Mesenchymal stem cell (in vitro differentiated cells and primary cell): ENCODE data around the gene NRXN3.

ENCODE experiments used
- DNase-seq: peaks from one replicate; pipeline ENCODE4 v3.0.0-alpha.2; 2013
- H2AFZ ChIP-seq: one replicate; pipeline ENCODE4 v1.6.1; 2013; ENCODE audit warnings: low read depth, mild to moderate bottlenecking, control low read depth, inconsistent platforms, low read length, moderate library complexity
- H2AK5ac ChIP-seq: 2 replicates; pipeline ENCODE4 v1.6.1; 2013; ENCODE audit warnings: low read length, moderate library complexity, mild to moderate bottlenecking, inconsistent platforms; ENCODE audit not compliant: severe bottlenecking
- H2BK120ac ChIP-seq: one replicate; pipeline ENCODE4 v1.6.1; 2013; ENCODE audit warnings: low read depth, mild to moderate bottlenecking, inconsistent platforms, low read length, moderate library complexity
- H2BK12ac ChIP-seq, 2 experiments: one replicate each; pipeline ENCODE4 v1.6.1; 2013; ENCODE audit warnings: inconsistent platforms in 2 of 2, low read length in 2 of 2, mild to moderate bottlenecking in 2 of 2, moderate library complexity in 2 of 2, control low read depth in 1 of 2
- H2BK15ac ChIP-seq: one replicate; pipeline ENCODE4 v1.6.1; 2013; ENCODE audit warnings: mild to moderate bottlenecking, low read depth, inconsistent platforms; ENCODE audit not compliant: poor library complexity, severe bottlenecking
- H2BK5ac ChIP-seq: 2 replicates; pipeline ENCODE4 v1.6.1; 2013; ENCODE audit warnings: low read depth, mild to moderate bottlenecking, low read length, control low read depth, inconsistent platforms; ENCODE audit not compliant: poor library complexity, severe bottlenecking
- H3K14ac ChIP-seq, 2 experiments: one replicate each; pipeline ENCODE4 v1.6.1; 2013; ENCODE audit warnings: inconsistent platforms in 2 of 2, low read length in 2 of 2, control low read depth in 1 of 2, mild to moderate bottlenecking in 1 of 2, moderate library complexity in 1 of 2
- H3K18ac ChIP-seq, 2 experiments: one replicate each; pipeline ENCODE4 v1.6.1; 2013; ENCODE audit warnings: inconsistent platforms in 2 of 2, low read length in 2 of 2, control low read depth in 1 of 2, low read depth in 1 of 2, mild to moderate bottlenecking in 1 of 2
- H3K23ac ChIP-seq, 2 experiments: one replicate each; pipeline ENCODE4 v1.6.1; 2013; ENCODE audit warnings: inconsistent platforms in 2 of 2, low read length in 2 of 2, mild to moderate bottlenecking in 2 of 2, moderate library complexity in 2 of 2, control low read depth in 1 of 2
- H3K27ac ChIP-seq: 2 replicates; pipeline ENCODE4 v1.5.1; 2013; ENCODE audit warnings: mild to moderate bottlenecking, moderate library complexity, low read length, control low read depth, inconsistent platforms; ENCODE audit not compliant: poor library complexity, severe bottlenecking
- H3K27me3 ChIP-seq, 2 experiments: 2 replicates each; pipeline versions ENCODE4 v1.6.1 to v1.7.0; 2013; ENCODE audit warnings: low read length in 2 of 2, mild to moderate bottlenecking in 2 of 2, moderate library complexity in 2 of 2, control low read depth in 1 of 2, inconsistent platforms in 1 of 2; ENCODE audit not compliant: control insufficient read depth in 1 of 2, insufficient read depth in 1 of 2
- H3K36me3 ChIP-seq, 2 experiments: 2 replicates each; pipeline versions ENCODE4 v1.6.1 to v1.7.0; 2013; ENCODE audit warnings: low read length in 2 of 2, control low read depth in 1 of 2, inconsistent platforms in 1 of 2, low read depth in 1 of 2, mild to moderate bottlenecking in 1 of 2; ENCODE audit not compliant: insufficient read depth in 2 of 2, control insufficient read depth in 1 of 2
- H3K4ac ChIP-seq, 2 experiments: one replicate each; pipeline ENCODE4 v1.6.1; 2013; ENCODE audit warnings: inconsistent platforms in 2 of 2, low read length in 2 of 2, mild to moderate bottlenecking in 2 of 2, moderate library complexity in 2 of 2, control low read depth in 1 of 2, low read depth in 1 of 2
- H3K4me1 ChIP-seq: 2 replicates; pipeline ENCODE4 v1.6.1; 2013; ENCODE audit warnings: low read depth, low read length, control low read depth; ENCODE audit not compliant: control insufficient read depth, insufficient read depth
- H3K4me2 ChIP-seq: 2 replicates; pipeline ENCODE4 v1.6.1; 2013; ENCODE audit warnings: low read length, mild to moderate bottlenecking, inconsistent platforms; ENCODE audit not compliant: poor library complexity, severe bottlenecking
- H3K4me3 ChIP-seq, 2 experiments: 2 replicates each; pipeline versions ENCODE4 v1.5.1 to v1.7.0; 2013; ENCODE audit warnings: low read length in 2 of 2, mild to moderate bottlenecking in 2 of 2, control low read depth in 1 of 2, low read depth in 1 of 2; ENCODE audit not compliant: insufficient read depth in 1 of 2
- H3K79me1 ChIP-seq: replicated peaks from 2 replicates; pipeline ENCODE4 v1.6.1; 2013; ENCODE audit warnings: mild to moderate bottlenecking, control low read depth, low read length, inconsistent platforms; ENCODE audit not compliant: poor library complexity, severe bottlenecking
- H3K9ac ChIP-seq: 2 replicates; pipeline ENCODE4 v1.7.0; 2013; ENCODE audit warnings: mild to moderate bottlenecking, low read length, moderate library complexity
- H3K9me3 ChIP-seq: 2 replicates; pipeline ENCODE4 v1.7.0; 2013; ENCODE audit warnings: mild to moderate bottlenecking, low read length; ENCODE audit not compliant: control insufficient read depth
- H4K8ac ChIP-seq: one replicate; pipeline ENCODE4 v1.6.1; 2013; ENCODE audit warnings: inconsistent platforms, mild to moderate bottlenecking, low read length, moderate library complexity
- H4K91ac ChIP-seq: one replicate; pipeline ENCODE4 v1.6.1; 2013; ENCODE audit warnings: mild to moderate bottlenecking, low read length, inconsistent platforms
- WGBS: methylation state at CpG from one replicate; pipeline ENCODE4 v1.1.7; 2013; ENCODE audit warnings: mixed read lengths; 5-methylcytosine and 5-hydroxymethylcytosine counted together

Gene NRXN3

DNA sequence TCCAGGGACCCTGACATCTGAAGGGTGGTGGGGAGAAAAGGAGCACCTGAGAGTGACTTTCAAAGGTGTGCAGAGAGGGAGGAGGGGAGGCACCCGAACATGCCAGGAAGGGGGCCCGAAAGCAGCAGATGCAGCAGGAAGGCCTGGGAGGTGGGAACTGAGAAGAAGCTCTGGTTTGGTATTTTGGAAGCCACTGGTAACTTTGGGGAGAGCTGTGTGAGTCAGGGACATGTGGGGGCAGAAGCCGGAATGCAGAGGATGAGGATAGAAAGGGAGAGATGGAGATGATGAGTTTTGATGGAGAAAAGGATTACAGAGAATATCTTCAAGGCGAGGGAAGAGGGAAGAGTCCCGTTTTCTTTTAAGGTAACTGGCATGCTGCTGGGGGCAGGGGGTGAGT is 50.1 kb downstream of the NRXN3 start:
- Histone ChIP-seq H4K91ac (no peak overlapping the region), H2BK120ac (no peak overlapping the region), H2AK5ac (no peak overlapping the region), H3K9me3 (peaks cover 5% of the 10 kb centered on the region), H3K4me1 (no peaks in the 10 kb centered on the region), H3K4ac (no peak overlapping the region), H3K18ac (no peak overlapping the region), H3K14ac (no peak overlapping the region), H3K36me3 (no peaks in the 10 kb centered on the region), H3K23ac (no peak overlapping the region), H2BK12ac (no peak overlapping the region), H3K4me2 (no peak overlapping the region), H4K8ac (no peak overlapping the region), H3K79me1 (no peaks in the 10 kb centered on the region), H3K27ac (no peak overlapping the region), H2BK5ac (no peak overlapping the region), H2AFZ (no peak overlapping the region), H2BK15ac (no peak overlapping the region), H3K27me3 (no peaks in the 10 kb centered on the region), H3K9ac (no peak overlapping the region), H3K4me3 (no peak overlapping the region)
- WGBS: 58% methylated on average over 5 of the region's 5 CpGs
- DNase-seq: no peak

DNA sequence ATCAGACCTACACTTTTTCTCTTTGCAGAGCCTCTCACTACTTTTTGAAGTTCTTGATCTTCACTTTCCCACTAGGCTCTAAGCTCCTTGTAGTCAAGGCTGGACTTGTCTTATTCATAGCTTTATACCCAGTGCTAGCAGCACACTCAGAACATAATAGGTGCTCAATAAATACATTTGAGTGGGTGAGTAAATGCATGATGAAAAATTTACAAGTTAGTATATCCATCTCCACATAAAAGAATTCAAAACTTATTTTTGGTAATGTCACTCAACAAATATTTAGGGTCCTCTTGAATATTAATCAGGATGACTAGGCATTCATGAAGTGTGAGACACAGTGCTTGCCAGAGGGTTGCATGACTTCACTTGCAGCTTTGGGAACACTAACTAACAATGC is 52.6 kb downstream of the NRXN3 start:
- H3K14ac ChIP-seq: no peak overlapping the region
- H2BK12ac ChIP-seq: no peak overlapping the region
- peaks cover 5% of the 10 kb centered on the region for H3K9me3 ChIP-seq
- no peaks in the 10 kb centered on the region for H3K36me3 ChIP-seq
- no peak for DNase-seq
- H4K91ac ChIP-seq: no peak overlapping the region
- H3K4ac ChIP-seq: no peak overlapping the region
- no peak overlapping the region for H3K23ac ChIP-seq
- H2AK5ac ChIP-seq: no peak overlapping the region
- no peaks in the 10 kb centered on the region for H3K79me1 ChIP-seq
- no peak overlapping the region for H3K9ac ChIP-seq
- H4K8ac ChIP-seq: no peak overlapping the region
- H3K27me3 ChIP-seq: no peaks in the 10 kb centered on the region
- H3K4me2 ChIP-seq: no peak overlapping the region
- H3K27ac ChIP-seq: no peak overlapping the region
- H2AFZ ChIP-seq: no peak overlapping the region
- H3K4me3 ChIP-seq: no peak overlapping the region
- H3K18ac ChIP-seq: no peak overlapping the region
- H2BK120ac ChIP-seq: no peak overlapping the region
- H3K4me1 ChIP-seq: no peaks in the 10 kb centered on the region
- no peak overlapping the region for H2BK15ac ChIP-seq
- no peak overlapping the region for H2BK5ac ChIP-seq

DNA sequence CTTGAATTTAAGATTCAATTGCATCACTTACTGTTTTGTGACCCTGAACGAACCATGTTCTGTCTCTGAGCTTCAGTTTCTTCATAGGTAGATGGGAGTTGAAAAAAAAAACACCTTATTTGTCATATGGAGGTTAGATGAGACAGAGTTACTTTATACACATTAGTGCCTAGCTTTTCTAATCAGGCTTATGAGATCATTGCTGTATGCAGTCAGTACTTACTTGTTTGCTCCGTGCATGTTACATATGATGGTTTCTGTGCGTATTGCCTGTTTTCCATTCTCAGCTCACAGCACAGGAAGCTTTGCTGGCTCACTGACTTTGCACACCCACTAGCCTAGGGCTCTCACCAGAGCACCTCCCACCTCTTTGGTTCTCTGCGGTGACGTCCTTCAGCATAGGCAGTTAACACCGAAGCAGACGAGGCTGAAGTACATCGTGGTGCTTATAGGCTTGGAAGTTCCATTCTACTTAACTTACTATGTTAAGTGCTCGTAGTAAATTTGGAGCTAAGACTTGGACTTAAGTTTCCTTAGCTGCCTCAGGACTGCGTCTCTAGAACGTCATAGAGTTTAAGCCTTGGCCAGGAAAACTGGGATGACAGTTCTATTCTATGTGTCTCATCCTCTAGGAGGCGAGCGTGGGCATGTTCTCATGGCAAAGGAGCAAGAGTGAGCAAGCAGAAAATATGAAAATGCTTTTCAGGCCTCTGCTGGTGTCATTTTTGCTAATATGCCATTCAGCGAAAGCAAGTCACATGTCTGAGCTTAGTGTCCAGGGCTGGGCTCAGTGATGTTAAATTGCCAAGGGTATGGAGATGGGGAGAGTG is 57.3 kb downstream of the NRXN3 start:
- no peaks in the 10 kb centered on the region for H3K79me1 ChIP-seq
- H2BK12ac ChIP-seq: no peak overlapping the region
- no peak overlapping the region for H3K9ac ChIP-seq
- H2AK5ac ChIP-seq: no peak overlapping the region
- H2AFZ ChIP-seq: no peak overlapping the region
- H3K4me2 ChIP-seq: no peak overlapping the region
- H4K91ac ChIP-seq: no peak overlapping the region
- no peak overlapping the region for H2BK15ac ChIP-seq
- no peak overlapping the region for H3K23ac ChIP-seq
- no peaks in the 10 kb centered on the region for H3K4me1 ChIP-seq
- no peak overlapping the region for H3K4me3 ChIP-seq
- no peak overlapping the region for H3K4ac ChIP-seq
- no peak overlapping the region for H3K27ac ChIP-seq
- WGBS: 71% methylated on average over 14 of the region's 14 CpGs
- H3K14ac ChIP-seq: no peak overlapping the region
- no peak overlapping the region for H2BK120ac ChIP-seq
- H3K9me3 ChIP-seq: no peaks in the 10 kb centered on the region
- DNase-seq: no peak
- no peak overlapping the region for H3K18ac ChIP-seq
- H2BK5ac ChIP-seq: no peak overlapping the region
- H3K36me3 ChIP-seq: no peaks in the 10 kb centered on the region
- peaks cover 0 to 5% of the 10 kb centered on the region in 2 experiments for H3K27me3 ChIP-seq
- no peak overlapping the region for H4K8ac ChIP-seq

DNA sequence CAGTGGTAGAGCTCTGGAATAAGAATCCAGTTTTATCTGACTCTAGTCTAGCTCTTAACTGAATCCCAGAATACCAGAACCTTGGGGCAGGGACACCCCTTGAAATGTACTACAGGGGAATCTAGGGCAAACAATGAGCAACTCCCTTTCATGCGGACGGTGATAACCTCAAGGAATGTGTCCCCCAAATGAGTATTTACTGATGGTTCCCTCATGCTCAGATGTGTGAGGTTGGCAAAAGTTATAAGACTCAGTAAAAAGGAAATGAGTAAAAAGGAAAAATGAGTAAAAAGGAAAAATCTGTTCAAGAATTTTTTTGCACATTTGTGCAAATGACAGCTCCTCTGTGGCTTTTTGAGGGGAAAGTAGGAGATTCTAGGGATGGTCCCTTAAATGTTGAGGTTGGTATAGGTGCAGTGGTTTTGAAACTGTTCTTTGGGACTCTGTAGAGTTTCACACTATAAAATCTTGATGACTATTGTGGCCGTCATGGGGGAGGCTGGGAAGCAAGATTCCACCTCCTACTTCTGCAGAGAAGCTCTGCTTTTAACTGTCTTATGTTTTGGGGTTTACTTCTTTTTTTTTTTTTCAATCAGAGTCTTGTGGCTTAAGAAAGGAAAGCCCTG is 58.6 kb downstream of the NRXN3 start:
- H3K27me3 ChIP-seq: peaks cover 0 to 5% of the 10 kb centered on the region in 2 experiments
- H2BK15ac ChIP-seq: no peak overlapping the region
- no peak overlapping the region for H4K8ac ChIP-seq
- no peak for DNase-seq
- no peak overlapping the region for H3K4ac ChIP-seq
- no peak overlapping the region for H3K18ac ChIP-seq
- H3K79me1 ChIP-seq: no peaks in the 10 kb centered on the region
- H2BK5ac ChIP-seq: no peak overlapping the region
- no peak overlapping the region for H4K91ac ChIP-seq
- H3K36me3 ChIP-seq: no peaks in the 10 kb centered on the region
- WGBS: 89% methylated on average over 2 of the region's 3 CpGs
- no peaks in the 10 kb centered on the region for H3K9me3 ChIP-seq
- H3K4me1 ChIP-seq: no peaks in the 10 kb centered on the region
- H3K4me3 ChIP-seq: no peak overlapping the region
- no peak overlapping the region for H3K9ac ChIP-seq
- no peak overlapping the region for H3K23ac ChIP-seq
- H3K27ac ChIP-seq: no peak overlapping the region
- no peak overlapping the region for H3K4me2 ChIP-seq
- no peak overlapping the region for H2BK120ac ChIP-seq
- H2AFZ ChIP-seq: no peak overlapping the region
- H3K14ac ChIP-seq: no peak overlapping the region
- H2BK12ac ChIP-seq: no peak overlapping the region
- no peak overlapping the region for H2AK5ac ChIP-seq
